Astrocyte (in vitro differentiated cells and primary cell): Measurements from ENCODE around the gene MAP2K3.
"Not testable (repeated sequence)": the region's sequence is repeated elsewhere in the genome, so short reads cannot be mapped to it uniquely, and the experiment has no call there.

Experiments
- EZH2 ChIP-seq: IDR thresholded peaks from 2 replicates; pipeline ENCODE4 v1.6.1; 2012; ENCODE audit warnings: mild to moderate bottlenecking, low read length, inconsistent platforms; ENCODE audit not compliant: insufficient read depth
- TF ChIP-seq, protein P1 (sequence below): IDR thresholded peaks from 2 replicates; pipeline ENCODE4 v1.5.1; 2011; ENCODE audit warnings: low read depth, mild to moderate bottlenecking, inconsistent platforms, low read length, moderate library complexity; ENCODE audit not compliant: insufficient read depth

DNA sequence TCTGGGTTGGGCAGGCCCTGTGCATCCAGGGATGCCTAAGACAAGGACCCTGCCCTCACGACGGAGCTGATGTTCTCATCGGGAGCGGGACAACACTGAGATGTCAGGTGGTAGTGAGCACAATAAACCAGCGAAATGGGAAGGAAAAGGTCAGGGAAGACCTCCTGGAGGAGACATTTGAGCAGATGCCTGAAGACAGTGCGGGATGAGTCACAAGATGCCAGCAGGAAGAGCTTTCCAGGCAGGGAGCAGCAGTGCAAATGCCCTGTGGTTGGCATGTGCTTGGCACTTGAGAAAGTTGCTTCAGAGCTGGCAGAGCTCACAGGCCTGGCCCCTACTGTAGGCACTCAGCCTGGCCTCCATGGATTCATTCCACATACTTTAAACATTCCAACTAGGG lies 63.1 kb downstream of the MAP2K3 start:
- TF ChIP-seq, protein P1, sequence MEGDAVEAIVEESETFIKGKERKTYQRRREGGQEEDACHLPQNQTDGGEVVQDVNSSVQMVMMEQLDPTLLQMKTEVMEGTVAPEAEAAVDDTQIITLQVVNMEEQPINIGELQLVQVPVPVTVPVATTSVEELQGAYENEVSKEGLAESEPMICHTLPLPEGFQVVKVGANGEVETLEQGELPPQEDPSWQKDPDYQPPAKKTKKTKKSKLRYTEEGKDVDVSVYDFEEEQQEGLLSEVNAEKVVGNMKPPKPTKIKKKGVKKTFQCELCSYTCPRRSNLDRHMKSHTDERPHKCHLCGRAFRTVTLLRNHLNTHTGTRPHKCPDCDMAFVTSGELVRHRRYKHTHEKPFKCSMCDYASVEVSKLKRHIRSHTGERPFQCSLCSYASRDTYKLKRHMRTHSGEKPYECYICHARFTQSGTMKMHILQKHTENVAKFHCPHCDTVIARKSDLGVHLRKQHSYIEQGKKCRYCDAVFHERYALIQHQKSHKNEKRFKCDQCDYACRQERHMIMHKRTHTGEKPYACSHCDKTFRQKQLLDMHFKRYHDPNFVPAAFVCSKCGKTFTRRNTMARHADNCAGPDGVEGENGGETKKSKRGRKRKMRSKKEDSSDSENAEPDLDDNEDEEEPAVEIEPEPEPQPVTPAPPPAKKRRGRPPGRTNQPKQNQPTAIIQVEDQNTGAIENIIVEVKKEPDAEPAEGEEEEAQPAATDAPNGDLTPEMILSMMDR: not testable (repeated sequence)
- not testable (repeated sequence) for TF ChIP-seq EZH2
